Ovary (tissue), 3 donors: ENCODE measurements around the gene REELD1.

ENCODE experiments used
- EP300 ChIP-seq: sonication (generic); formaldehyde crosslinking; IDR thresholded peaks from one replicate; pipeline ENCODE4 v1.6.1; 2017; ENCODE audit warnings: antibody characterized with exemption
- POLR2A ChIP-seq: fragments of 450-650 bp; IDR thresholded peaks from one replicate; pipeline ENCODE4 v1.6.1; 2017; ENCODE audit warnings: antibody characterized with exemption, mild to moderate bottlenecking, moderate library complexity
- TF ChIP-seq, protein P1 (sequence below), 3 donors: fragments of 450-650 bp in 2 of 3; fragments of 200-600 bp in 1 of 3; IDR thresholded peaks; one replicate each; pipeline versions ENCODE4 v1.5.1 to v1.8.0; 2016 to 2022; ENCODE audit warnings: antibody characterized with exemption in 3 of 3, mild to moderate bottlenecking in 1 of 3
- donor health status: DM: no; HTN: no; CAD: no.

DNA sequence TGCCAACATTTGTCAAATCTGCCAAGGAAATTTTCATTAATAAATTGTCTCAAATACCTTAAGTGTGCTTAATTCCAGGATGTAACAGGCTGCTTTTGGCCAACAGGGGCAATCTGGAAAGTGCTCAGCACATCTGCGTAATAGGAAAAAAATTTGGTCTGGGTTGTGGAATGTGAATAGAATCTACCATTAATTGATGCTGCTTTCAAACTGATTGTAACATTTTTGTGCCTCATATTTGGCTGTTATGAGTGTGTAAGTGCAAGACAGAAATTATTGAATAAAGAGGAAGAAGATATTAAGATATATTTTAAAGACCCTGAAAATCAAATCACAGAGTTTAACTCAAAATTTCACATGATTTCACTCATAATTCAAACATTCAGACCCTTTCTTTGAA, 41.1 kb downstream of the REELD1 start:
- TF ChIP-seq POLR2A (no peak), EP300 (no peak)
- TF ChIP-seq, protein P1, sequence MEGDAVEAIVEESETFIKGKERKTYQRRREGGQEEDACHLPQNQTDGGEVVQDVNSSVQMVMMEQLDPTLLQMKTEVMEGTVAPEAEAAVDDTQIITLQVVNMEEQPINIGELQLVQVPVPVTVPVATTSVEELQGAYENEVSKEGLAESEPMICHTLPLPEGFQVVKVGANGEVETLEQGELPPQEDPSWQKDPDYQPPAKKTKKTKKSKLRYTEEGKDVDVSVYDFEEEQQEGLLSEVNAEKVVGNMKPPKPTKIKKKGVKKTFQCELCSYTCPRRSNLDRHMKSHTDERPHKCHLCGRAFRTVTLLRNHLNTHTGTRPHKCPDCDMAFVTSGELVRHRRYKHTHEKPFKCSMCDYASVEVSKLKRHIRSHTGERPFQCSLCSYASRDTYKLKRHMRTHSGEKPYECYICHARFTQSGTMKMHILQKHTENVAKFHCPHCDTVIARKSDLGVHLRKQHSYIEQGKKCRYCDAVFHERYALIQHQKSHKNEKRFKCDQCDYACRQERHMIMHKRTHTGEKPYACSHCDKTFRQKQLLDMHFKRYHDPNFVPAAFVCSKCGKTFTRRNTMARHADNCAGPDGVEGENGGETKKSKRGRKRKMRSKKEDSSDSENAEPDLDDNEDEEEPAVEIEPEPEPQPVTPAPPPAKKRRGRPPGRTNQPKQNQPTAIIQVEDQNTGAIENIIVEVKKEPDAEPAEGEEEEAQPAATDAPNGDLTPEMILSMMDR (IDR thresholded peaks at IDR 0.05), result no peak
